8988T (cell line): ENCODE measurements around the gene FGD5.

ENCODE experiments used
- DNase-seq: peaks from one replicate; pipeline ENCODE4 v3.0.0; 2011

FGD5 gene

DNA sequence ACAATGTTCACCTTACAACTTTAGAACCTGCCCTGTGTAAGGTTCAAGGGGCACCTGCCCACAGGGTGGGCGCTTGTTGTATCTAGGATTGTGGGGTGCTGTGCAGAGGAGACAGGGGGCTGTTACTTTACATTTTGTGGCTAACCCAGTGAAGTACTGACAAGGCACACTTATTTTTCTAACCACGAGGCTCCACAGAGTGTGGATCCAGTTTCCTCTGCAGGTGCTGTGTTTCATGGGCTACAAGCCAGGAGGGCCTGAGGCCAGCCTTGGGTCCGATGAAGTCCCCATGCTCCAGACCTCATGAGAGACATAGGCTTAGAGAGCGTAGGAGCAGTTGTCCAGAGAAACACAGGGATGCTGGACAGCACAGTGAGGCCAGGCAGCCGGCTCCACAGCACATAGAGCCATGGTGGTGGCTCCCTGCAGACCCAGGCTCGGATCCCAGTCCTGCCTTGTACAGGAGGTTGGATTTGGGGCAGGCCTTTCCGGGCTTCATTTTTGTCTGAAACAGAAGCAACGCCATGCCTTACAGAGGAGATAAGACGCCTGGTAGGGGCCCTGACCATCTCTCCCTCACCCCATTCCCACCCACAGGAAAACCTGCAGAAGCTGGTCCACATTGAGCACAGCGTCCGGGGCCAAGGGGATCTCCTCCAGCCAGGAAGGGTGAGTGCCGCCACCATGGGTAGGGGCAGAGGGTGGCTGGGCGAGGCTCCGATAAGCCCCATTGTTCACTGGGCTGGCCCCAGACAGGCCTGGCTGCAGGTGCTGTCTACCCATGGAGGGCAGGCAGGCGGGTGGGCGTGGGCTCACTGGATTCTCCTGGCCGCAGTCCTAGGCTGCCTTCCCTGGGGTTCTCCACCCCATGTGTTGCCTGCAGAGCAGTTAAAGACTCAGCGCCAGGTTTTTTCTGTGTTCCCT lies 88.5 kb downstream of the FGD5 start:
- DNase-seq: no peak

DNA sequence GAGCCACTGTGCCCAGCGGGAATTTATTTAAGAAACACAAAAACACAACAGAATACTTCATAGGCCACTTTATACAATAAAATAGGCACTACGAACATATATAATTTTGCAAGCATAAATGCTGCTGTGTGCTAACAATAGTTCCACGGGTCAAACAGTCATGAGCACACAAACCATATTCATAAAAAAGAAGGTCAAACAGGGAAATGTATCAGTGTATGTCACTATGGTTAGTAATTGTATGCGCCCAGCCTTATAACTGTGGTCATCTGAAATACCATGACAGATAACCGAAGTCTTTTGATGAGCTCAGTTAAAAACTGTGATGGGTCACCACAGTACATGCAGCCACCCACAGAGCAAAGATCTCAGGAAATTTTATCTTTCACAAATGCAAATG lies 90.5 kb downstream of the FGD5 start:
- DNase-seq: no peak

DNA sequence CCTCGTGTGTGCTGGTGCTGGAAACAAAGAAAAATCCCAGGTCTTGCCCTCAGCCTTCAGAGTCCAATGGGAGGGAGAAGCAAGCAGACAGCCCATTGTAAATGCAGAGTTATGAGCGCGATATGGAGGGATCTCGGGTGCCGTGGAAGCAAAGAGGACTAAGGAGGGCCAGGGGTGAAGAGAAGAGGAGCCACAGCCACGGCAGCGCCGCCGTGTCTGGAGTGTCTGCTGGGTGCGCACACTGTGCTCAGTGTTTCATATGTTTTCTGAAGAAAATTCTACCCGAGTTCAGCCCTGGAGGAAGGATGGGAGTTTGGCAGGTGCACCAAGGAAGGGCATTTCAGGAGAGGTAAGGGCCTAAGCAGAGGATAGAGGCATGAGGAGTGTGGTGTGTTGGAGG lies 92.9 kb downstream of the FGD5 start:
- DNase-seq: no peak

DNA sequence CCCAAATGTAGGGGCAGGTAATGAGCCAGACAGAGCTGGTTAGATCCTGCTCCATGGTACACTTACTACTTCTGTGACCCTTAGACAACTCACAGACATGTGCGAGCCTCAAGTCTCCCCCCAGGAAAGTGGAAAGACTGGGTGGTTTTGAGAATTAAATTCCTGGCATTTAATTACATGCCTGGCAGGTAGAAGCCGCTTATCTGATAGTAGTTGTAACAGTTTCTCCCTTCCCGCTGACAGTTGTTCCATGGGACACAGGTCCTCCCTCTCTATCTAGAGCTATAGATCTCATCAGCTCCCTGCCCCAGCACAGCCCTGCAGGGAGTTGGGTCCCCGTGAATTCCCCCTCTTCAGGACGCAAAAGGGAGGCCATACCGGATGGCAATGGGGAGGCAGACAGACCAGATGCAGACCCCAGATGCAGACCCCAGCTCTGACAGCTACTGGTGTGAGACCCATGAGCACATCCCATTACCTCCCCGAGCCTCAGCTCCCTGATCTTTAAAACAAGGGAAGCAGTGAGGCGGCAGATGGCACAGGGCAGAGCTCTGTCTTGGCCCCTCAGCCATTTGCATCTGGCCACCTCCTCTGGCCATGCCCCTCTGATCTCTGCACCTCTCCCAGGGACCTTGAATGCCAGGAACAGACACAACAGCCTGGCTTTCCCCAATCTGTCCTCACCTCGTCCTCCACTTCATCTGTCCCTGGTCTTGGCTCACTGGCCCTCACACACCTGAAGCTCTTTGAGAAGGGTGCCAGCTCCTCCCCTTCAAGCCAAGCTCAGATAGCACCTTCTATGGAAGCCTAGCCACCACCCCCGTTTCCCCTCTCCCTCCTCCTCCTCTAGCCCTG lies 94.5 kb downstream of the FGD5 start:
- no peak for DNase-seq

DNA sequence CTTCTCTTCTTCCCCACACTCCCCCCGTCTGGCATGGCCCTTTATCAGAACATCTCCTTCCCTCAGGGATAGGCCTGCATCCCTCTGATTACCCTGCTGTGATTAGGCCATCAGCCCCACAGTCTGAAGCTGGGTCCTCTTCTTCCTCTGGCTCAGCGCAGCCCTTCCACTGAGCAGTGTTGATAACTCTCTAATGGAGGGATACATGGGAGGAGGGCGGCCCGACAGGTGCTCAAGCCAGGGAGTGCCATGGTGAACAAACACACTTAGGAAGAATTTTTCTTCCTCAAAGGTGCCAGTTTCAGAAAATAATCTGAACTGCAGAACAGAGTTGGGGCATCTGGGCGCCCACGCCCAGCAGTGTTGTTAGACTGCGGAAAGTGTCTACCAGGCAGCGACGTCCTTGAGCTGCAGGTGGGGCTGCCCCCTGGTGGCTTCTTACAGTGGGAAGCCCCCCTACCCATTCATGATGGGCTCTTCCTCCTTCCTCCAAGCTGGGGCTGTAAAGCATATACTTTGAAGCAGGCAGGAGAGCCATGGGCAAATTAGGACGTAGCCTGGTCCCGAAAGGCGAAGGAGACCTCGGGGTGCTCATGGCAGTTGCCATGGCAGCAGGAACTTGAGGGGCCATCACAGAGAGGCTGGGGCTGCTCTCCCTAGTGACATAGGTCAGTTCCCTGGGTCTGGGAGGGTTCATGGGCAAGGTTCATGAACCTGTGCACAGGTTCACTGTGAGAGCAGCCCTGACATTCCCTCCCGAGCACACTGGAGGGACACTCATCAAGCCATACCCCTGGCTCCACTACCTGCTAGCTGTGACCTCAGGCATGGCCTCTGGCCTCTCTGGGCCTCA lies 95.4 kb downstream of the FGD5 start:
- no peak for DNase-seq

DNA sequence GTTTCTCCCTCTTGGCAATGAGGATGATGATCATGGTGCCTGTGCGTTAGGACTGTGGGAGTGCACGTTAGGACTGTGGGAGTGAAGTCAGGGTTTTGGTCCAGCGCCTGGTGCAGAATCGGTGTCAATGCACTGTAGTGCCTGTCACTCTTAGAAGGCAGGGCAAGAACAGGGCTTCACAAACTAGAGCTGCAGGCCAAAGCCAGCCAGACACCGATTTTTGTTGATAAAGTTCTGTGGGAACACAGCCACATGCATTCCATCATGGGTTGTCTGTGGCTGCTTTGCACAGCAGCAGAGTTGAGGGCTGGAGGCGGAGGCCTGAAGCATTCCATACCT lies 96.0 kb downstream of the FGD5 start:
- DNase-seq: no peak

DNA sequence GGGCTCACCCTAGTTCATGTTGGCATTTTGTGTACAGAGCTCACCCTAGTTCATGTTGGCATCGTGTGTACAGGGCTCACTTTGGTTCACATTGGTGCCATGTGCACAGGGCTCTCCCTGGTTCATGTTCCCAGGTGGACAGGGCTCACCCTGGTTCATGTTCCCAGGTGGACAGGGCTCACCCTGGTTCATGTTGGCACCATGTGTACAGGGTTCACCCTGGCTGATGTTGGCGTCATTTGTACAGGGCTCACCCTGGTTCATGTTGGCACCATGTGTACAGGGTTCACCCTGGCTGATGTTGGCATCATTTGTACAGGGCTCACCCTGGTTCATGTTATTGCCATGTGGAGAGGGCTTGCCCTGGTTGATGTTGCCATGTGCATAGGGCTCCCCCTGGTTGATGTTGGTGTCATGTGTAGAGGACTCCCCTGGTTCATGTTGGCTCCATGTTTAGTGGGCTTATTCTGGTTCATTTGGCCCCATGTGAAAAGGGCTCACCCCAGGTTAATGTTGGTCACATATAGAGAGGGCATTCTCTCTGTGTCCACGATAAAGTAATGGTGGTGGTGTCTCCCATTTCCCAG lies 97.0 kb downstream of the FGD5 start:
- DNase-seq: peak; percentile 51

DNA sequence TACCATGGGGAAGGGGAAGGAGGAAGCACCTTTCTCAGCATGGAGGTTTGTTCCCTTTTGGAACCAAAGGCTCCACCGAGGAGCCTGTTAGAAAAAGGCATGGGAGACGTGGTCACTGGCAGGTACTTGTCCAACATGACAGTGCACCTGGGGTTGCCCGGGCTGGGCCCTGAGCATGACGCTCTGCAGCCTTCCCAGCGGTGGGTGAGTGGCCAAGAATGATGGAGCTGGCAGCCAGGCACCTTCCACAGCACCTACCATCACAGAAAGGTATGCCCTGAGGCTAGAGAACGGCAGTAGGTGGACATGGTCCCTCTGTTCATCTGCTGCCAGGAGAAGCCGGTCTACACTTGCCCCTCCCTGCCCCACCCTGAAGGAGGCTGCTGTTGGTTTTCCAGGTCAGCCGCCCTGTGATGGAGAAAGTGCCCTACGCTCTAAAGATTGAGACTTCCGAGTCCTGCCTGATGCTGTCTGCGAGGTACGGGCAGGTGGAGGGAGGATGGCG lies 99.6 kb downstream of the FGD5 start:
- DNase-seq: no peak

DNA sequence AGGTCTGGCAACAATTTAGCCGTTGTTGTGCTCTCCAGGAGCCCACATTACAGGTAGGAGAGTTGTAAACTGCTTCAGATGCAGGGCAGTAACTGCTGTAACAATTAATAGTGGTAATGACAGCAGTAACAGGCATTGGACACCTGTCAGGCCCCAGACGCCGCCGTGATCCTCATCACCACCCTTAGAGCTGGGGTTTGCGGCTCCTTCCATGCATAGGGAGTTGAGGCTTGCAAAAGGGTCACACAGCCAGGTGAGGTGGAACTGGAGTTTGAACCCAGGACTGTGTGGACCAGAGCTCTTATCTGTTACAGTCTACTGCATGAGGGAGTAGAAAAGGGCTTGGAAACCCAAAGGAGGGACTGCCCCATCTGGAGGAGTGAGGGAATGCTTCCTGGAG lies 101.8 kb downstream of the FGD5 start:
- DNase-seq: no peak

DNA sequence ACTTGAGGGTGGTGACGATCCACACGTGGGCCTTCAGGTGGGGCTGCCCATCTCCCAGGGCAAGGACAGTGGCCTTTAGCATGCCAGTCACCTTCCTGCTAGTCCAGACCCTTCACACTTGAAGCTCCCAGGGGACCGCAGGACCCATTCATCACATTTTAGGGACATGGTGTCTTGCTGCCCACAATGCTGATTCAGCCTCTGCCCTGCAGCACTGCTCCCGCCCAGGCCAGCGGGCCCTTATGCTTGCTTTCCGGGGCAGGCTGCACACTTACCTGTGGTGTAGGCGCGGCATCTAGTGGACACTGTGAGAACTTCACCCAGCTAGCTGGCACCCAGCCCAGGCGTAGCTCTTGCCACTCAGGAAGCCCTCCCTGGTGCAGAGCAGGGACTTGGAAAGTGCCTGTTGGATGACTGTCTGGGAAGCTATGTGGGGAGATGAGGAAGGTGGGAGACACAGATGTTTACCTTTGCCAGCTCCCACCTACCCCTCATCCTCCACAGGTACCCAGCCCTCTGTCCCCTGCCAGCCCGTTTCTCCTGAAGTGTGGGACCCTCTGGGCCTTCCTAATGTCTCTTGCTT lies 102.4 kb downstream of the FGD5 start:
- DNase-seq: peak; percentile 89

DNA sequence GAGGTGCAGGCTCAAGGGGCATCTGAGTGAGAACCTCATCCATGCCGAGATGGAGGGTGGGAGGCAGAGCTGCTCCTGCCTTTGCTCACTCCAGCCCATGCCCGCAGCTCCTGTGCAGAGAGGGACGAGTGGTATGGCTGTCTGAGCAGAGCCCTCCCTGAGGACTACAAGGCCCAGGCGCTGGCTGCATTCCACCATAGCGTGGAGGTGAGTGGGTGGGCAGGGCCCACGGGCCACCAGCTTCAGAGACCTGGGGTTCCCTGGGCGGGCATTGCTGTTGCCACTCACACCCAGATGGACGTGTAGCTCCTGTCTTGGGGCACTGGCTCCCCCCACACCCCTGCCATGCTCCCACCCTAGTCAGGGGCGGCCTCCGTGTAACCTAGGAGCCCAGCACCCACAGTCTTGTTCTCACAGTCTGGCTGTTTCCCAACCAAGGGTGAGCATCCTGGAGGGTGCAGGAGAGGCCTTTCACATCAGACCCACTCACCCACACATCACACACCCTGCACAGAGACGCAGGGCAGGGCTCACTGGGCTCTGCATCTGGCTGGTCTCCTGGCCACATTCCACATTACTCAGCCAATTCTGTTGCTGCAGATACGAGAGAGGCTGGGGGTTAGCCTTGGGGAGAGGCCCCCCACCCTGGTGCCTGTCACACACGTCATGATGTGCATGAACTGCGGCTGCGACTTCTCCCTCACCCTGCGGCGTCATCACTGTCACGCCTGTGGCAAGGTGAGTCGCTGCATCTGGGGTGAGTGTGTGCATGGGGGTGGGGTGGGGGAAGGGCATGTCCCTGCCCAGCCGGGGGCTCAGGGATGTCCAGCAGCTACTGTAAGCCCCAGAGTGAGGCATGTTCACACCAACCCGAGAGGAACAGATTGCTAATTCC lies 103.3 kb downstream of the FGD5 start:
- DNase-seq: no peak

DNA sequence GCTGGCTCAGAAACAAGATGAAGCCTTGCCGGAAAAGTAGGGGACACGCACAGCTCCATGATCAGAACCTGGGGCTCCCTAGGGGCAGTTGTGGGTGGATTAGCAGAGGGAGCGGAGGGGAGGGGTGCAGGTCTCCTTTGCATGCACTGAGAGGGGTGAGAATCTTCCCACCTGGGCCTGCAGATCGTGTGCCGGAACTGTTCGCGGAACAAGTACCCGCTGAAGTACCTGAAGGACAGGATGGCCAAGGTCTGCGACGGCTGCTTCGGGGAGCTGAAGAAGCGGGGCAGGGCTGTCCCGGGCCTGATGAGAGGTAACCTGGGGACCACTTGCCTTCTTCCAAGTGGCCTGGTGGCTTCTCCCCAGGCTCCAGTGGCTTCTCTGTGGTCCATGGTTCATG lies 104.1 kb downstream of the FGD5 start:
- no peak for DNase-seq

DNA sequence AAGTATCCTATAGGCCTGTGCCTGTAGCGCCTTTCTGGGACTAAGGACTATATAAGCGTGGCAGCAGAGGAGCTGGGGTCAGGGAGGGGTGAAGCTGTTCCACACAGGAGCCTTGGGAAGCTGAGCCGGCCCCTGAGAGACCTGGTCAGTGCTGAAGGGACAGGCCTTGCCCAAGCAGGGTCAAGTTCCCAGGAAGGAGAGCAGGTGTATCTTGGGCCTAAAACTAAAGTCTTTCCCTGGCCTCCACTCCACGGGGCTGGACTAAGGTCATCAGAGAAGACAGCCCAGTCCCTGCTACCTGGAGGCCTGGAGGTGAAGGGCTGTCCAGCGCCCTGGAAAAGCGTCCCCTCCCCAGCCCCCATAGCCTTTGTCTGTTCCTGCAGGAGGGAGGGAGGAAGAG lies 104.7 kb downstream of the FGD5 start:
- no peak for DNase-seq

DNA sequence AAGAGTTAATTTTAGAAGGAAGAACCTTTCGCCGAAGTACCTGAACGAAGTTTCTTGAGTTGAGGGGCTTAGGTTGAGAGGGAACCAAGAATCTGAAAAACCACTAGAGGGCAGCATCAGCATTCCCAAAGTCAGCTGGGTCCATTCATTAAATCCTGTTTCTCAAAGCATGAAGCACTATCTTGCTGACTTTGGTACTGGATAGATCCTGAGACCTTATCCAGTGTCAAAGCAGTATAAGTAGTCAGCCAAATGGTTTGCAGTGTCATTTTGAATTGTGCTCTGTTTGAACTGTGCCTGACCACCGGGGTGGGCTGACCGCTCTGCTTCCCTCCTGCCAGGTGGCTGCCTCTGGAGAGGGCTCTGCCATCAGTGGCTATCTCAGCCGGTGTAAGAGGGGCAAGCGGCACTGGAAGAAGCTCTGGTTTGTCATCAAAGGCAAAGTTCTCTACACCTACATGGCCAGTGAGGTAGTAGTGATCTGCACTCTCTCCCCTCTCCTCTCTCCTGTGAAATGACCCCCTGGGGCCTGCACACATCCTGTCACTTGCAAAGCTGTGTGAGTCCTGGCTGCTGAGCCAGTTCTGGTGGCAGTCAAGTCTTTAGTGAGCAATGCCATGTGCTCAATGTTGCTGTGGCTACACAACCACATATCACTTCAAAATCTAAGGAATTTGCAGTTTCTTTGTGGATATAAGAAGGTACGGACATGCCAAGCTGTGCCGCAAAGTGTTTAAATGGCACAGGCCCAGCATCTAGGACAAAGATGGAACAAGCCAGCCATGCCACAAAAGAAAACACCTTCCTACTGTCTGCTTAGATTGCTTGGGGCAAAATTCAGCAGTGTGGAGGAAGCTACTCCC lies 107.2 kb downstream of the FGD5 start:
- peak; percentile 57 for DNase-seq

DNA sequence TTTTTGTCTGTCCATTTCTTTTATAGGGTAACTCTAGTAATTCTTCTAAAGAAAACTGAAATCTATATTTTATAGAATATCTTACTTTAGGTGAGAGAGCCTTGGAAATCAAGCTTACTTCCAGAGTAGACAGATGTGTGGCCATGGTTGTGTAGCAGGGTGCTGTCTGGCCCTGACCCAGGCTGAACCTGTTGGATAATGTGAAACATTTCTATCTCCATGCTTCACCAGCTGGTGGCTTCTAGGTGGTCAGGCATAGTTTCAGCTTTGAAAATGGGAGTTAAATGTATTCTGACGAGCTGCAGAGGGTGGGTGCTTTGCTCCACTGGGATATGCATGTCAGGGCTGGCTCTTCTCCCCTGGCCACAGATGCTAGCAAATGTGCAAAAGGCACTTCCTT lies 107.8 kb downstream of the FGD5 start:
- no peak for DNase-seq

DNA sequence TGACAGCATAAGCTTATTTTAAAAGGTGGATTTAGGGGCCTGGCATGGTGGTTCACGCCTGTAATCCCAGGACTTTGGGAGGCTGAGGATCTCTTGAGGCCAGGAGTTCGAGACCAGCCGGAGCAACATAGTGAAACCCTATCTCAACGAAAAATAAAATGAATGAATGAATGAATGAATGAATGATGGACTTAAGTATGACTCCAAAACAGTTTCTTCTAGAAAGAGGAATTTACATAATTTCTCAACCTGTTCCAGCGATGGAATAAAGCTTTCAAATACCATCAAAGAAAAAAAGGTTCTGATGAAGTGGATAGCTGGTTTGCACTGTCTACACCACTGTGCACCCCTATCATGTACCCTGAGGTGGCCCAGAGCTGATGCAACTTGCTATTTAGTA lies 108.5 kb downstream of the FGD5 start:
- DNase-seq: no peak

DNA sequence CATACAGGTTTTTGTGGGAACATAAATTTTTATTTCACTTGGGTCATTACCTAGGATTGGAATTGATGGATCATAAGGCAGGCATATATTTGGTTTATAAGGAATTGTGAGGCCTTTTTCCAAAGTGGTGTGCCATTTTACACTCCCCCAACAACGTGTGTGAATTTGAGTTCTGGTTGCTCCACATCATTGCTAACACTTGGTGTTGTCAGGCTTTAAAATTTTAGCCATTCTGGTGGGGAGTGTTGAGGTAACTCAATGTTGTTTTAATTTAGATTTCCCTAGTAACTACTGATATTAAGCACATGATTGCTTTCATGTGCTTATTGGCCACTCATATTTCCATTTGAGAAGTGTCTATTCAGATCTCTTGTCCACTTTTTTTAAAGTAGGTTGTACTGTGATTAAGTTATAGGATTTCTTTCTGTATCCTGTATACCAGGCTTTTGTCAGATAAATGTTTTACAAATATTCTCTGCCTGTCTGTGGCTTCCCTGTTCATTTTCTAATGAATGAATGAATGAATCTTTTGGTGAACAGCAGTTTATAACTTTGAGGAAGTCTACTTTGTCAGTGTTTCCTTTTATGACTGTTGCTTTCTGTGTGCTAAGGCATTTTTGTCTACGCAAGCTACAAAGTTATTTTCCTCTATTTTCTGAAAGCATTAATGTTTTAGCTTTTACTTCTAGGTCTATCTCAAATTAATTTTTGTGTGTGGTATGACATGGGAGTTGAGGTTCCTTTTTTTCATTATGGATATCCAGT lies 110.7 kb downstream of the FGD5 start:
- DNase-seq: no peak

DNA sequence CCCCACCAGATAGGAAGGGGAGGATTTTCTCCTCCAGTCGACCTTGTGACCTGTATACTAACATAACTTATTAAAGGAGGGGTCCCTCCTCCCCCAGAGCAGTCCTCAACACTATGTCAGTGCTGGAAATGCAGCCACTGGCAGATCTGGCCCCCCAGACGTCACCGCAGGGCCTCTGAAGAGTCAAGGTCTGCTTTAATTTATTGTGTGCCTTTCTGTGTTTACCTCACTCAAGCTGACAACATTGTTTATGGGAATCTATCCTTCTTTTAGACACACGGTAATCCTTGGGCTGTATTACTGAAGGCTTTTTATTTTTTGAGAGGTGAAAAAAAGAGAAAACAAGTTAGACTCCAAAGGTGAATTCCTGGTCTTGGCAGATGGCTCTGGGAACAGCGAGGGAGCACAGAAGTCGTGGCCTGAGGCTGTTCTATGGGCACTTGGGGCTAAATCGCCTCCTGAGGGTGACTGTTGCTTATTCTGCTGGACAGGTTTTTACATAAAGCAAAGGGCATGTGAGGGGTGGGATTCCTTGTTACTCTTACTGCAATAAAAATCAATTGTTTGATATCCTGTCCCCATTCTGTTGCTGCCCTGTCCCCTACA lies 115.2 kb downstream of the FGD5 start:
- no peak for DNase-seq
